Measurements from ENCODE around the gene KCNMA1. TPM values are rescaled to one million over a fixed set of nuclear protein-coding genes. Genes with fewer than 3 reads are reported as not detected.
"Not testable (repeated sequence)": the region's sequence is repeated elsewhere in the genome, so short reads cannot be mapped to it uniquely, and the experiment has no call there.

KCNMA1 gene
- total and polyA plus RNA-seq, 3 donors from 2014 or later = 13.6 to 36.1 (median 24.7) TPM

- H3K27ac ChIP-seq = no peak overlapping the region
- WGBS, 2 donors = 87 to 89% methylated on average over 4 of the region's 4 CpGs
- no peaks in the 10 kb centered on the region for H3K27me3 ChIP-seq
- H3K4me3 ChIP-seq = no peak overlapping the region
- DNase-seq = no peak
- H3K4me1 ChIP-seq = no peaks in the 10 kb centered on the region
- H3K36me3 ChIP-seq (ENCODE audit: low read depth, missing control alignments) = no peaks in the 10 kb centered on the region
- intact Hi-C loops (cut with DNase I; ENCODE audit: low total_unique reads) = no loop called here
- no peak for TF ChIP-seq CTCF (IDR thresholded peaks at IDR 0.05)
- TF ChIP-seq POLR2A (IDR thresholded peaks at IDR 0.05) = no peak
- H3K9me3 ChIP-seq = no peaks in the 10 kb centered on the region
Measured at GRCh38 chr10:77522268-77522809, 115.3 kb downstream of the KCNMA1 start.

DNA sequence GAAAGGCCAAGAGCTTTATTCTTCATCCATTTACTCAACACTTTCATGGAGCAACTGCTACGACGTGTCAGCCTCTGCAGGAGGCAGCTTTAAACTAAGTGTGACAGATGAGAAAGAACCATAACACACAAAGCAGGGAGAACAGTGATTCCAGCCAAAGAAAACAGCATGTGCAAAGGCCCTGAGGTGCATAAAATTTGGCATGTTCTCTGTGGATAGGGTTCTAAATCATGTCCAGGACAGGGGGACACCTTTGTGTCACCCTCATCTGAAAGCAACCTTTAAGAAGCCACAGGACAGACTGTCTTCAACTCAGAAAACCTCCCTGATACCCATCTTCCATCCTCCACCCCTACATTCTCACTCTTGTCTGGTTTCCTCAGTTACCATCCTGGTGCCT lies 116.6 kb downstream of the KCNMA1 start:
- Histone ChIP-seq H3K36me3 (ENCODE audit: low read depth, missing control alignments) (no peaks in the 10 kb centered on the region), H3K27ac (no peak overlapping the region), H3K27me3 (no peaks in the 10 kb centered on the region), H3K4me1 (no peaks in the 10 kb centered on the region), H3K9me3 (no peaks in the 10 kb centered on the region), H3K4me3 (no peak overlapping the region)
- intact Hi-C loops (cut with DNase I; ENCODE audit: low total_unique reads) = no loop called here
- 94 to 98% methylated on average over 2 of the region's 2 CpGs for WGBS, 2 donors
- DNase-seq = no peak
- TF ChIP-seq POLR2A (IDR thresholded peaks at IDR 0.05) (no peak), CTCF (IDR thresholded peaks at IDR 0.05) (no peak)

DNA sequence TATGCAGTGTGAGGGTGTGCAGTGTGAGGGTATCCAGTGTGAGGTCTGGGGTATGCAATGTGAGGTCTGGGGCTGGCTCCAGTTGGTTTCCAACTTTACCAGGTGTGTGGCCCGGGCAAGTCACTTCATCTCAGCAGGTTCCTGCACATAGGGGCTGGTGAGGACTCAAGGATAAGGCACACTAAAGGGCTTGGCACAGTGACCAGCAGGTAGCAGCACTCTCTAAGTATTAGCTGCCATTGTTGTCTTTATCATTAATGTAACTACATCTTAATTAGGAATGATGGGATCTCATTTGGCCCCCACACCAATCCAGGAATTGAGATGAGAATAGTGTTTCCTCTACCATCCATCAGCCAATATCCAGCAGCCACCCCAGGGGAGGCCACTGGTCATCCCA lies 117.3 kb downstream of the KCNMA1 start:
- no peak overlapping the region for H3K27ac ChIP-seq
- no peaks in the 10 kb centered on the region for H3K4me1 ChIP-seq
- intact Hi-C loops (cut with DNase I; ENCODE audit: low total_unique reads) = no loop called here
- no peaks in the 10 kb centered on the region for H3K9me3 ChIP-seq
- no peaks in the 10 kb centered on the region for H3K36me3 ChIP-seq (ENCODE audit: low read depth, missing control alignments)
- WGBS, 2 donors = 100% methylated on average over 1 of the region's 1 CpG
- no peak overlapping the region for H3K4me3 ChIP-seq
- TF ChIP-seq CTCF (IDR thresholded peaks at IDR 0.05) = no peak
- no peak for TF ChIP-seq POLR2A (IDR thresholded peaks at IDR 0.05)
- H3K27me3 ChIP-seq = no peaks in the 10 kb centered on the region
- no peak for DNase-seq

DNA sequence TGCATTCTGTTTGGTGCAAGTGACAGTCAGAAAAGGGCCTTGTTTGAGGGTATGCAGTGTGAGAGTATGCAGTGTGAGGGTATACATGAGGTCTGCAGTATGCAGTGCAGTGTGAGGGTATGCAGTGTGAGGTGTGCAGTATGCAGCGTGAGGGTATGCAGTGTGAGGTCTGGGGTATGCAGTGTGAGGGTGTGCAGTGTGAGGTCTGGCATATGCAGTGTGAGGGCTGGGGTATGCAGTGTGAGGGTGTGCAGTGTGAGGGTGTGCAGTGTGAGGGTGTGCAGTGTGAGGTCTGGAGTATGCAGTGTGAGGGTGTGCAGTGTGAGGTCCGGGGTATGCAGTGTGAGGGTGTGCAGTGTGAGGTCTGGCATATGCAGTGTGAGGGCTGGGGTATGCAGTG lies 117.8 kb downstream of the KCNMA1 start:
- H3K27me3 ChIP-seq; DNase-seq; H3K9me3 ChIP-seq; intact Hi-C loops (cut with DNase I; ENCODE audit: low total_unique reads); H3K4me1 ChIP-seq; H3K36me3 ChIP-seq (ENCODE audit: low read depth, missing control alignments); H3K4me3 ChIP-seq; H3K27ac ChIP-seq: not testable (repeated sequence)
- WGBS, 2 donors = 68 to 75% methylated on average over 2 of the region's 2 CpGs

- no peak overlapping the region for H3K27ac ChIP-seq
- intact Hi-C loops (cut with DNase I; ENCODE audit: low total_unique reads) = no loop called here
- DNase-seq = no peak
- 86 to 91% methylated on average over 4 to 6 of the region's 6 CpGs for WGBS, 2 donors
- H3K9me3 ChIP-seq = no peaks in the 10 kb centered on the region
- no peaks in the 10 kb centered on the region for H3K4me1 ChIP-seq
- H3K27me3 ChIP-seq = no peaks in the 10 kb centered on the region
- no peak overlapping the region for H3K4me3 ChIP-seq
- TF ChIP-seq CTCF (IDR thresholded peaks at IDR 0.05) (no peak), POLR2A (IDR thresholded peaks at IDR 0.05) (no peak)
- H3K36me3 ChIP-seq (ENCODE audit: low read depth, missing control alignments) = no peaks in the 10 kb centered on the region
Measured at GRCh38 chr10:77518910-77519274, 118.7 kb downstream of the KCNMA1 start.
